A549 treated with dexamethasone at 1 μM for 4 hours (cell line): ENCODE results near the gene HPF1. TPM values are rescaled to one million over a fixed set of nuclear protein-coding genes. Genes with fewer than 3 reads are reported as not detected.

Source experiments
- total RNA-seq: library from RNA; stranded (reverse); fragments of 200-300 nt; extraction: Qiagen RNA extraction; gene quantifications from 5 replicates; pipeline ENCODE4 v1.2.3, GENCODE V29; 2022

Gene HPF1
- 14.2 to 16.0 TPM (median 15.2 TPM) in 5 replicates for total RNA-seq

GRCh38 chr4:169757575-169758184 lies at the start of gene HPF1:
TSS of gene HPF1 (minus strand) at chr4:169757944. CDS start at chr4:169757877, 67 bp downstream.

Other genes with a start within 250 kb of the HPF1 start
- gene NEK1, start 145.4 kb downstream of the HPF1 start, total RNA-seq, result 2.6 to 3.3 TPM (median 3.0 TPM) in 5 replicates
- gene CLCN3, start 137.4 kb downstream of the HPF1 start, total RNA-seq, result 14.0 to 21.6 TPM (median 20.6 TPM) in 5 replicates